Esophagus squamous epithelium (tissue), 5 donors: ENCODE data around the gene NUDT12. TPM values are rescaled to one million over a fixed set of nuclear protein-coding genes. Genes with fewer than 3 reads are reported as not detected.

Source experiments
- DNase-seq: peaks from one replicate; lab custom pipeline; 2025; lab: John Stamatoyannopoulos, UW
- H3K27ac ChIP-seq, 4 donors: fragments of 200-600 bp; sonication (generic); one replicate each; pipeline ENCODE4 v1.5.1; 2016 to 2019; ENCODE audit warnings: mild to moderate bottlenecking in 1 of 4
- H3K27me3 ChIP-seq, 4 donors: fragments of 200-600 bp; sonication (generic); 1 replicate in 3 of 4; 2 replicates in 1 of 4; pipeline versions ENCODE4 v1.5.1 to v1.6.0; 2017 to 2021; ENCODE audit warnings: antibody characterized with exemption in 1 of 4
- H3K36me3 ChIP-seq, 3 donors: fragments of 200-600 bp; sonication (generic); one replicate each; pipeline ENCODE4 v1.5.1; 2016 to 2019
- H3K4me1 ChIP-seq, 3 donors: fragments of 200-600 bp; sonication (generic); one replicate each; pipeline ENCODE4 v1.5.1; 2017 to 2019
- H3K4me3 ChIP-seq, 4 donors: fragments of 200-600 bp; sonication (generic); 1 replicate in 3 of 4; 2 replicates in 1 of 4; pipeline ENCODE4 v1.5.1; 2016 to 2019; ENCODE audit warnings: mild to moderate bottlenecking in 2 of 4, moderate library complexity in 1 of 4
- H3K9me3 ChIP-seq, 3 donors: fragments of 200-600 bp; sonication (generic); one replicate each; pipeline ENCODE4 v1.5.1; 2016 to 2019
- POLR2A ChIP-seq, 4 donors: fragments of 450-650 bp; IDR thresholded peaks; one replicate each; pipeline ENCODE4 v1.6.1; 2017; ENCODE audit warnings: antibody characterized with exemption in 4 of 4, mild to moderate bottlenecking in 4 of 4, moderate library complexity in 3 of 4
- WGBS, 2 donors: methylation state at CpG; one replicate each; pipeline ENCODE4 v1.1.5; 2018; 5-methylcytosine and 5-hydroxymethylcytosine counted together
- intact Hi-C: fragments of 100-400 bp; cut with DNase I; formaldehyde crosslinking; loops from one replicate; pipeline ENCODE4 v1.15.0; 2022
- total RNA-seq, 4 donors: library from RNA; depleted of rRNA; stranded (reverse); fragments of >200 nt; gene quantifications; one replicate each; pipeline ENCODE4 v1.1.0, GENCODE V29; 2016
- TF ChIP-seq, protein P1 (sequence below), 6 experiments: fragments of 450-650 bp in 4 of 6; fragments of 200-600 bp in 2 of 6; sonication (generic) in 2 of 6; IDR thresholded peaks; one replicate each; pipeline ENCODE4 v1.5.1; 2016 to 2019; ENCODE audit warnings: antibody characterized with exemption in 6 of 6, mild to moderate bottlenecking in 4 of 6, moderate library complexity in 4 of 6
- donor health status: DM: yes; HTN: yes; CAD: no.

NUDT12 gene
- total RNA-seq, 4 donors from 2014 or later = 6.8 to 12.3 (median 9.9) TPM

DNA sequence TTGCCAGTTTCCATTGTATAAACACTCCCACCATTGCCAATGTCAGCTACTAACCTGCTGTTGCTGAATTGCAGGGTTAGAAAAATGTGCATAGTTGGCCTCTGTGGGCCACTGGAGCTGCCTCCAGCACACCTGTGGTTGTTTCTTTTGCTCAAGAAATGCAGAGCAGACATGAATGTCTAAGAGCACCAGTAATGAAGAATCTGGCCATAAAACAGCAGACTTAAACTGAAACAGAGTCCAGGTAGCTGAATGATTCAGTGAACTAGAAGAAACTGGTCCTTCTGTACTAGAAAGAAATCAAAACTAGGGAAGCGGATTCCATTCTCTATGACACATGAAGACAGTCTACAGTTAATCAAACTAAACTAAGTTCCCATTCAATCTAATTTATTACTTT lies 48.2 kb downstream of the NUDT12 start:
- H3K9me3 ChIP-seq = no peaks in the 10 kb centered on the region
- H3K4me1 ChIP-seq = no peaks in the 10 kb centered on the region
- DNase-seq = no peak
- no peaks in the 10 kb centered on the region for H3K27me3 ChIP-seq
- TF ChIP-seq POLR2A (IDR thresholded peaks at IDR 0.05) = no peak
- TF ChIP-seq, protein P1, sequence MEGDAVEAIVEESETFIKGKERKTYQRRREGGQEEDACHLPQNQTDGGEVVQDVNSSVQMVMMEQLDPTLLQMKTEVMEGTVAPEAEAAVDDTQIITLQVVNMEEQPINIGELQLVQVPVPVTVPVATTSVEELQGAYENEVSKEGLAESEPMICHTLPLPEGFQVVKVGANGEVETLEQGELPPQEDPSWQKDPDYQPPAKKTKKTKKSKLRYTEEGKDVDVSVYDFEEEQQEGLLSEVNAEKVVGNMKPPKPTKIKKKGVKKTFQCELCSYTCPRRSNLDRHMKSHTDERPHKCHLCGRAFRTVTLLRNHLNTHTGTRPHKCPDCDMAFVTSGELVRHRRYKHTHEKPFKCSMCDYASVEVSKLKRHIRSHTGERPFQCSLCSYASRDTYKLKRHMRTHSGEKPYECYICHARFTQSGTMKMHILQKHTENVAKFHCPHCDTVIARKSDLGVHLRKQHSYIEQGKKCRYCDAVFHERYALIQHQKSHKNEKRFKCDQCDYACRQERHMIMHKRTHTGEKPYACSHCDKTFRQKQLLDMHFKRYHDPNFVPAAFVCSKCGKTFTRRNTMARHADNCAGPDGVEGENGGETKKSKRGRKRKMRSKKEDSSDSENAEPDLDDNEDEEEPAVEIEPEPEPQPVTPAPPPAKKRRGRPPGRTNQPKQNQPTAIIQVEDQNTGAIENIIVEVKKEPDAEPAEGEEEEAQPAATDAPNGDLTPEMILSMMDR (IDR thresholded peaks at IDR 0.05) = no peak
- WGBS, 2 donors = 82 to 88% methylated on average over 1 of the region's 1 CpG
- intact Hi-C loops = no loop called here
- H3K36me3 ChIP-seq = no peaks in the 10 kb centered on the region
- no peak overlapping the region for H3K27ac ChIP-seq
- no peak overlapping the region for H3K4me3 ChIP-seq

DNA sequence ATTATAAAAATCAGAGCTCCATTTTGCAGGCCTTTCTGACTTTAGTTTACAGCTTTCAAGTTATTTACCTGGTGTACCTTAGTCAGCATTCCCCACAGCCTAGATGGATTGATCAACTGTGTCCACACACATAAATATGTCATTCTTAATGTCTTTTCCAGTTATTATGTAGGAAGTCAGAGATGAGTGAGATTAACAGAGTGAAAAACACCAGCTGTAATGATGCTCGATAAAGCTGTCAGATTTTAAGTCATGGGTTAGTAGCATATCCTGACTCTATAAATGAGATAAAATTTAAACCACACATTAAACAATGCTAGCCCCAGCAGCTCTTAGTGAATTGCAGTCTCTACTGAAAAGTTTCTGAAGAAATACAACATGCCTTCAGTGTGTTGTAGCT lies 48.9 kb downstream of the NUDT12 start:
- no peaks in the 10 kb centered on the region for H3K9me3 ChIP-seq
- no peak overlapping the region for H3K4me3 ChIP-seq
- intact Hi-C loops = no loop called here
- H3K36me3 ChIP-seq = no peaks in the 10 kb centered on the region
- H3K4me1 ChIP-seq = no peaks in the 10 kb centered on the region
- no peak for DNase-seq
- H3K27me3 ChIP-seq = no peaks in the 10 kb centered on the region
- WGBS, 2 donors = 41 to 57% methylated on average over 1 of the region's 1 CpG
- TF ChIP-seq, protein P1 (IDR thresholded peaks at IDR 0.05) = no peak
- no peak for TF ChIP-seq POLR2A (IDR thresholded peaks at IDR 0.05)
- H3K27ac ChIP-seq = no peak overlapping the region

DNA sequence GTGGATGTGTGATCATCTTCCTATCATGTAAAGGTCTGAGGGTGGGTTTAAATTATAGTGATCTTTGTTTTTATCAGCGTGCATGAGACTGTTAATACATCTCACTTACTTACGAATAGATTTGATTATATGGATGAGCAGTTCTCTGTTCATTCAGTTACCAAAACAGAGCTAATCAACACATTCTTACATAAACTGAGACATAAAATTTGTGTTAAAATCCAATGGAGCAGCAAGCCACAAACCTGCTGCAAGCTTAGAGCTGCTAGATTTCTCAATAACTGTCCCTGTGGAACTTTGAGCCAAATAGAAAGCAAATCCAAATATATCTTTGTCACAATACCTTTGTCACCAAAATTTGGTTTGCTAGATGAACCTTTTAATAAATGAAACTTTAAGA lies 50.1 kb downstream of the NUDT12 start:
- Histone ChIP-seq H3K4me3 (no peak overlapping the region), H3K27me3 (no peaks in the 10 kb centered on the region), H3K4me1 (no peaks in the 10 kb centered on the region), H3K36me3 (no peaks in the 10 kb centered on the region), H3K9me3 (no peaks in the 10 kb centered on the region), H3K27ac (no peak overlapping the region)
- intact Hi-C loops = no loop called here
- TF ChIP-seq, protein P1 (IDR thresholded peaks at IDR 0.05) = no peak
- no peak for TF ChIP-seq POLR2A (IDR thresholded peaks at IDR 0.05)
- DNase-seq = no peak
- 73 to 75% methylated on average over 2 of the region's 2 CpGs for WGBS, 2 donors

DNA sequence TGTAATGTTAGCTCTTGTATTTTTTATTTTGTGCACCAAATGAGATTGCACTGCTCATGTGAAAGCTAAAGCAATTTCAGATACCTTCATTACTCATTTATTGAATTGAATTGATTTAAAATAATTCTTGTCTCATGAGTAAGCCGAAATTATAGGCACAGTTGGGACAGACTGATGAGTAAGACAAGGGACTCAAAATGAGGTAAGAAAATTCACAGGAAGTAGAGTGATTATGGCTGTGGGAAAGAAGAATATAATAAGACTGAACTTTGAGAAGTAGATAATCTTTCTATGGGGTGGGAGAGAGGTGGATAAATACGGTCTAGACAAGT lies 51.1 kb downstream of the NUDT12 start:
- DNase-seq = no peak
- no peaks in the 10 kb centered on the region for H3K9me3 ChIP-seq
- H3K27ac ChIP-seq = no peak overlapping the region
- no peaks in the 10 kb centered on the region for H3K4me1 ChIP-seq
- TF ChIP-seq, protein P1 (IDR thresholded peaks at IDR 0.05) = no peak
- no peak for TF ChIP-seq POLR2A (IDR thresholded peaks at IDR 0.05)
- 53% methylated on average over 2 of the region's 2 CpGs for WGBS, 2 donors
- intact Hi-C loops = no loop called here
- no peaks in the 10 kb centered on the region for H3K27me3 ChIP-seq
- H3K4me3 ChIP-seq = no peak overlapping the region
- H3K36me3 ChIP-seq = no peaks in the 10 kb centered on the region

DNA sequence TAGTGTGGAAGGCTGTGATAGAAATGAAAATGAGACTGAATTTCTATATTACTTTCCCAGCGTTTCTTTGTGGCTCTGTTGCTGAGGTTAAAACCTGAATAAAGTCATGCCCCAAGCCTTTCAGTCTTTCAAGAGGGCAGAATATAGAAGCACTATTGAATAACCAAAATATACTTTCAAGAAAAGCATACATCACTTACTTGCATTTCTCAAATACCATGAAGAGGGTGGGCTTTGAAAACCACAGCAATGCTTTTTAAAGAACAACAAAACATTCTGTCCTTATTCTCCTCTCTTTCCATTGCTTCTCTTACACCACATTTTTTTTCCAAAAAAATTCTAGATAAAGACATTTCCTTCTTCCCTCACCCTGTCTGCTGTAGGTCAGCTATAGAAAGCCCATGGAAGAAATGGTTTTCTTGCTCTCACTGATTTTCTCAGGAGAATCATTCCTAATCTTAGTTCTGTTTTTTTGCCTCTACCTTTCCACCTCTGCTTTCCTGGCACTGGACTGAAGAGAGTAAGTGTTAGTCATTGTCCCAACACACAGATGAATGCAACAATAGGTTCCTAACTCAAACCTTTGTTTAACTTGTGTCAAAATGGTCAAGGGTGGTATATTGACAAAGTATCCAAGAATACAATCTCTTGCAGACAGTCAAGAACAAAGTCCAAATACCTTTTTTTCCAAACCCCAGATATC lies 51.6 kb downstream of the NUDT12 start:
- H3K27ac ChIP-seq = no peak overlapping the region
- H3K4me3 ChIP-seq = no peak overlapping the region
- H3K36me3 ChIP-seq = no peaks in the 10 kb centered on the region
- H3K4me1 ChIP-seq = no peaks in the 10 kb centered on the region
- TF ChIP-seq, protein P1 (IDR thresholded peaks at IDR 0.05) = no peak
- TF ChIP-seq POLR2A (IDR thresholded peaks at IDR 0.05) = no peak
- no peaks in the 10 kb centered on the region for H3K9me3 ChIP-seq
- 50 to 52% methylated on average over 1 of the region's 1 CpG for WGBS, 2 donors
- intact Hi-C loops = no loop called here
- no peak for DNase-seq
- no peaks in the 10 kb centered on the region for H3K27me3 ChIP-seq
